C4-2B (cell line): Measurements from ENCODE around the gene FCGBP.

Experiments used
- CTCF ChIP-seq: fragments of 450-650 bp; conservative IDR thresholded peaks from 2 replicates; pipeline ENCODE4 v1.5.1; 2017; ENCODE audit warnings: mild to moderate bottlenecking
- ZFX ChIP-seq: fragments of 450-650 bp; IDR thresholded peaks from 2 replicates; pipeline ENCODE4 v1.6.1; 2017

- no peak for TF ChIP-seq CTCF
- no peak for TF ChIP-seq ZFX
These were observed 49.4 kb upstream of the FCGBP start for GRCh38 chr19:39983695-39984300.
